Mononuclear cell (primary cell): Measurements from ENCODE around the gene MCAM. TPM values are rescaled to one million over a fixed set of nuclear protein-coding genes. Genes with fewer than 3 reads are reported as not detected.

Experiments used
- H3K27me3 ChIP-seq: 2 replicates; pipeline ENCODE4 v1.6.0; 2011; ENCODE audit warnings: low read length, control low read depth; ENCODE audit not compliant: insufficient read depth
- H3K4me1 ChIP-seq: 2 replicates; pipeline ENCODE4 v1.5.1; 2011; ENCODE audit warnings: mild to moderate bottlenecking, low read length, control low read depth; ENCODE audit not compliant: insufficient read depth
- H3K4me3 ChIP-seq: 2 replicates; pipeline ENCODE4 v1.5.1; 2011; ENCODE audit warnings: mild to moderate bottlenecking, low read length, moderate library complexity
- H3K9me3 ChIP-seq: 2 replicates; pipeline ENCODE4 v1.5.1; 2011; ENCODE audit warnings: low read depth, mild to moderate bottlenecking, control low read depth, low read length
- total RNA-seq: library from RNA; depleted of rRNA; stranded (reverse); fragments of >200 nt; gene quantifications from one replicate; pipeline ENCODE4 v1.2.3, GENCODE V29; 2012

Gene MCAM
- total RNA-seq, 1 donor, result 2.6 TPM

DNA sequence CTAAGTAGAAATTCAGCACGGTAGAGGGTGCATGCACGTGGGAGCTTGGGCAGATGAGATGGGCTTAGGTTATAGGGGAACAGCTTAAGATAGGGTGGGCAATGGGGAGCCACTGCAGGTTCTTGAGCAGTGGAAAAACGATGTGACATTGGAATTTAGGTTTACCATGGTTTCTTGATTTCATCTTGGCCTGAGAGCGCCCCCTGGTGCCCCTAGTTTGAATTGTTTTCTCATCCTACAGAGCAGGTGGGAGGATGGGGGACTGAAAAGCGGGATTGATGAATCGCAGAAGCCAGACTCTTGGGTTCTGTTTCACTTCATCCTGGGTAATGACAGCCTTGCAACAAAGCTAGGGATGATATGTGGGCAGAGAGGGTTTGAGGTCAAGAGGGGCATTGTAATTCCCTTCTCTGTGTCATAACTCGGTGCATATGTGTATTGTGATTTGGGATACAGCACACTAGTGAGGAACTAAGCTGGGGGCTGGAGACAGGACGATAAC is 6.7 kb upstream of the MCAM start:
- Histone ChIP-seq H3K9me3 (no peaks in the 10 kb centered on the region), H3K27me3 (peaks cover 7% of the 10 kb centered on the region), H3K4me1 (peaks cover 18% of the 10 kb centered on the region), H3K4me3 (no peak overlapping the region)

- Histone ChIP-seq H3K4me1 (peaks cover 18% of the 10 kb centered on the region), H3K4me3 (no peak overlapping the region), H3K27me3 (peaks cover 10% of the 10 kb centered on the region), H3K9me3 (no peaks in the 10 kb centered on the region)
Observed at GRCh38 chr11:119322921-119323531, 6.1 kb upstream of the MCAM start.

DNA sequence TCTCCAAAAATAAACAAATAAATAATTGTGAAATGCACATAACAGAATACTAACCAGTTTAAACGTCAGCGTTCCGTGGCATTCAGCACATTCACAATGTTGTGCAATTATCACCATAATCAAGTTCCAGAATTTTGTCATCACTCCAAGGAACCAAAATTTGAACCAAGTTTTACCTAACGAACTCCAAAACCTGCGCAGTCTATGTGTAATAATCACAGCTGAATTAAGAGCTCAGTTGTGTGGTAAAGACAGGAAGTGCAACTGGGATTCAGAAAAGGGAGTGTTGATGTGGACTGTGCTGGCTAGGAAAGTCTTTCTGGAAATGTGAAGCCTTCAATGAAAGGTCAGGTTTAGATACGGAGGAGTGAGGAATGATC is 5.4 kb upstream of the MCAM start:
- peaks cover 18% of the 10 kb centered on the region for H3K4me1 ChIP-seq
- H3K27me3 ChIP-seq, result peaks cover 17% of the 10 kb centered on the region
- no peak overlapping the region for H3K4me3 ChIP-seq
- H3K9me3 ChIP-seq, result no peaks in the 10 kb centered on the region

DNA sequence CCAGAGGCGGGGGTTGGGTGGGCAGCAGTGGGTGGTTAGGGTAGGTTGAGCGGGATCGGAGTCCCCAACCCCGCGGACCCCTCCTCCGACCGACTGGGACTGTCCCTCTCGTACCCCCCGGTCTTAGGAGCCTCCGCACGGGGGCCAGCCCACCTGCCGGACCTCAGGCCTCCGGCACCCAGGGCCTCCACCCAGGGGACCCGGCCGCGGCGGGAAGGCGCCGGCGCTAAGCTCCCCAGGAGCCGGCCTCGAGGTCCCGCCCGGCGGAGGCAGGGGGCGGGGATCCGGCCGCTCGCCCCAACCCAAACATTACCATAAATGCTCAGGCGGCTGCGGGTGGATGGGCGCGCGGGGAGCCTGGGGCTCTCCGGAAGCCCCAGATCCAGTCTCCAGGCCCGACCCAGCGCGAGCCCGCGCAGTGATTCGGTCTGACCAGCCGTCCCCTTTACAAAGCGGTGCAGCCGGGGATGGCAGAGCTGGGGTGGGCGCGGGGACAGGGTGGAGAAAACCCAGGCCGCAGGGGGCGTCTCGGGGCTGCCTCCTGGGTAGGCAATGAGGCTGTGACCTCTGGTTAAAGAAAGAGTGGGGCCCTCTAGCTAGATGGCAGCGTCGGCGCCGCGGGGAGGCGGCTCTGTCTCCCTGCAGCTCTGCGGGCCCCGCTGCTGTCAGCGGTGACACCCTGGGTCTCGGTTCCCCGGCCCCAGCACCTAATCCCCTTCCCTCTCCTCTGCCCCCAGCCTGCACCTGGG is 4.0 kb upstream of the MCAM start:
- H3K4me3 ChIP-seq, result peak overlapping the region; percentile 38
- peaks cover 27% of the 10 kb centered on the region for H3K4me1 ChIP-seq
- peaks cover 27% of the 10 kb centered on the region for H3K27me3 ChIP-seq
- H3K9me3 ChIP-seq, result no peaks in the 10 kb centered on the region

DNA sequence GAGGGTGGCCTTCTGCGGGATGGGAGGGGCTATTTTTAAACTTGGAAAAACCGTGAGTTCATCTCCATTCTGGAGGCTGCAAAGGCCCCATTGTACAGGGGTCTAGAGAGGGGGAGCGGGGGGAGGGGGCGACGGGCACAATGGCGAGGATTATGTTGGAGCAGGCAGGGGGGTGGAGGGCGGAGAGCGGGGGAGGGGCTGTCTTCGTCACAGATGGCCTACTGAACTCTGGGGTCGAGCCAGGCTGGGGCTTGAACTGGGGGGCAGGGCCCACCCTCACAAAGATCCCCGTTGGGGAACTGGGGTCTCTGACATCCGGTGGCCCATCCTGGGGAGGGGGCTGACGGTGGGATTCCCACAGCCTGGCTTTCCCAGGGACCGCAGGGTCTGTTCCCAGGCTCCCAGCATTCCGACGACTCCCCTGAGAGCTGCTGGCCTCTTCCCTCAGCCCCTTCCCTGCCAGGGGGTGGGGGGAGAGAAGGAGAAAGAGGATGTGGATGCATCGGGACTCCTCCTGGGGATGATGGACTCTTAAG is 3.4 kb upstream of the MCAM start:
- Histone ChIP-seq H3K9me3 (no peaks in the 10 kb centered on the region), H3K4me3 (no peak overlapping the region), H3K27me3 (peaks cover 33% of the 10 kb centered on the region), H3K4me1 (peaks cover 33% of the 10 kb centered on the region)

- peaks cover 39% of the 10 kb centered on the region for H3K4me1 ChIP-seq
- no peaks in the 10 kb centered on the region for H3K9me3 ChIP-seq
- H3K27me3 ChIP-seq, result peaks cover 39% of the 10 kb centered on the region
- H3K4me3 ChIP-seq, result no peak overlapping the region
Observed at GRCh38 chr11:119319700-119320239, 2.8 kb upstream of the MCAM start.

GRCh38 chr11:119319136-119319699 is 2.3 kb upstream of the MCAM start:
- Histone ChIP-seq H3K9me3 (no peaks in the 10 kb centered on the region), H3K4me1 (peaks cover 41% of the 10 kb centered on the region), H3K27me3 (peaks cover 44% of the 10 kb centered on the region), H3K4me3 (no peak overlapping the region)

DNA sequence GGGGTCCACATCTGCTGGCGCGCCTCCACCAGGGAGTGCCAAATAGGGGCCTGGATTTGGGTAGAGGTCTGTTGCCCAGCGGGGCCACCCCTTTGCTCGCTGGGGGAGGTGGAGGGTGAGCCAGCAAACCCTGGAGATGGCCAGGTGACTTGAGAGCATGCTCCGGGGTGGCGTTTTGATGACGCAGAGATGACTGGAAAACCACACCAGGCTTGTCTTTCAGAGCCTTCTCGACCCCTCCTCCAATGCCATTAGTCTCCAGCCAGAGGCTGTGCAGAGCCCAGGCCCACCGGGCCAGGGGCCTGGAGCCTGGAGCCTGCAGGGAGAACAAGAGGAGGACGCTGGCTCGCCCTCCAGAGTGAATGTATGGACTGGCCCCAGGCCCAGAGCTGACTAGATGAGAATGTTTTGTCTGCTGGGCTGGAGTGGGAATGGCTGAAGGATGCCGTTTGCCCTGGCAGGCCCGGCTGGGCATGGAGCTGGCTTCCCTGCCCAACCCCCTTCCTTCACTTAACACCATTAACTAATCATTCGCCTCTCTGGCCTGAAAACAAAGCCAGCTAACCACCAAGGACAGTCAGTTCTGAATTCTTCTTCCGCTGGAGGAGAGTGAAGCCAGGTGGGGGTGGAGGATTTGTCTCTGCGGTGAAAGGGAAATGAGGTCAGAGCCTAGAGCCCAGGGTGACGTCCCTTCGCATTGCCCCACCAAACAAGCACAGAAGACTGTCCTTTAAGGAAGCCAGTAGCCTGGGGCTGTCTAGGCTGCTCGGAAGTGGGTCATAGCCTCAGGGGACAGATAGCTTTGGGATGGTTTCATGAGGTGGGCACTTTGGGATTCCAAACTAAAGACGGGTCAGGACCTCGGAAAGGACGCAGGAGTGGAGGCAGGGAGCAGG is 1.6 kb upstream of the MCAM start:
- Histone ChIP-seq H3K9me3 (no peaks in the 10 kb centered on the region), H3K4me3 (no peak overlapping the region), H3K4me1 (peaks cover 41% of the 10 kb centered on the region), H3K27me3 (peaks cover 46% of the 10 kb centered on the region)

GRCh38 chr11:119317592-119318239 is 786 bp upstream of the MCAM start:
- Histone ChIP-seq H3K27me3 (peaks cover 46% of the 10 kb centered on the region), H3K4me1 (peaks cover 41% of the 10 kb centered on the region), H3K9me3 (no peaks in the 10 kb centered on the region), H3K4me3 (no peak overlapping the region)

DNA sequence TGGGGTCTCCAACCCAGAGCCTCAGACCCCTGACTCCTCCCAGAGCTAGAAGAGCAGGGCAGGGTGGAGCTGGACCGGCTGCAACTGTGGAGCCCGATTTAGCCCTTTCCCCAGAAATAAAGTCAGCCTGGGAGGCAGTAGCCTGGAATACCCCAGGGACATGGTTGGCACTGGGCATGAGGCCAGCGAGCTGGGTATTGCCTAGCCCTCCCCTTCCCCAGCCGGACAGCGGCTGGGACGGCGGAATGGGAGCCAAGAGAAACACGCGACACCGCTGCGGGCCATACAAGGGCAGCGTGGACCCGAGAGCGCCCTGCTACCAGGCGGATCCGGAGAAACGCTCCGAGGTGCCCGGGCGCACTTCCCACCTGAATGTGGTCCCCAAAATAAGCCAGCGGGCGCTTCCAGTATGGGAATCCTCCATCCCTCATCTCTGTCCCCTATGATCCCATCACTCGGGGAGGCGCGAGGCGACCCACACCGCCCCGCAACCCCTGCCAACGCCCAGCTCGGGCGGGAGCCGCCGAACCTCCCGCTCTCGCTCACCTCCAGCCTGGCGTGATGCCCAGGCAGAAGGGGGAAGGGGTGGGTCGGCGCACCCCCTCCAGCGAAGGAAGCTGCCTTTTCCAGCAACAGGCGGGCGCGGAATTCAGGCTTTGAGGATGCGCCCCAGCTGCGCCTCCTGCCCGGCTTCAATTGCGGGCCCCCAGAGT is 758 bp downstream of the MCAM start:
- peaks cover 46% of the 10 kb centered on the region for H3K27me3 ChIP-seq
- H3K4me3 ChIP-seq, result no peak overlapping the region
- H3K9me3 ChIP-seq, result no peaks in the 10 kb centered on the region
- H3K4me1 ChIP-seq, result peaks cover 31% of the 10 kb centered on the region

DNA sequence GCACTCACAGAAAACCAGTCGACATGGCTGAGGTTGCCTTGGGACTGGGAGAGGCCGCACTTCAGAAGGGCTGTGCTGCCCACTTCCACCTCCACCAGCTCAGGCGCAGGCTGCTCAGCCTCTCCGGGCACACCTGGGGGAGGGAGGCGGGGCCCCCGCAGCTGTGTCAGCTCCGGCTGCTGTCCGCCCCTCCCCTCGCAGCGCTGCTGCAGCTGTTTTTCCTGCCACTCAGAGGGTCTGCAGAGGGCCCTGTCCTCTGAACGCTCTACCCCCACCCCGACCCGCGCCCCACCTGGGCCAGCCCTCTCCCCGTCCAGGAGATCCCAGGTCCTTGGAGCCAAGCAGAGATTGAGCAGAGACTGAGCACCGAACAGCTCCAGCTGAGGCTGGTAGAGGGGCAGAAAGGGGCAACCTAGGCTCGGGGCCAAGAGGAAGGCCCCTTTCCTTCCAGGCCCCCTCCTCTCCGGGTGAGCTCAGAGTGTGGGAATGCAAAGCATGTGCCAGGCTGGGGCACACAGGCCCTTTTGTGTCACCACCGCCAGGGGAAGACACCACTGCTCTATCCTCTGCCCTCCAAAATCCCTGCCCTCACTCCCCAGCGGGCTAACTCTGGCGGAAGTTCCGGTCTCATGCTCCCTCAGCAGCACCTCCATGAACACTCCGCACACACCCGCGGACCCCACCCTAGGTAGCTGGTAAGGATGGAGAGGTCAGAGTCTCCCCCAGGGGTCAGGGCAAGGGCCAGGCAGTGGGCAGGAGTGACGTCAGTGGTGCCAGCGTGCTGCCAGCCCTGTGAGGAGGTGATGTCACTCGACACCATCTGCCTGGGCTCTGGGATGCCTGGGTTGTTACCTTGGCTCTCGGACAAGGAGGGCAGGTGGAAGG is 1.6 kb downstream of the MCAM start:
- Histone ChIP-seq H3K4me3 (no peak overlapping the region), H3K4me1 (peaks cover 23% of the 10 kb centered on the region), H3K9me3 (no peaks in the 10 kb centered on the region), H3K27me3 (peaks cover 46% of the 10 kb centered on the region)

- Histone ChIP-seq H3K9me3 (no peaks in the 10 kb centered on the region), H3K27me3 (peaks cover 46% of the 10 kb centered on the region), H3K4me1 (peaks cover 23% of the 10 kb centered on the region), H3K4me3 (no peak overlapping the region)
Observed at GRCh38 chr11:119314726-119315125, 2.2 kb downstream of the MCAM start.

DNA sequence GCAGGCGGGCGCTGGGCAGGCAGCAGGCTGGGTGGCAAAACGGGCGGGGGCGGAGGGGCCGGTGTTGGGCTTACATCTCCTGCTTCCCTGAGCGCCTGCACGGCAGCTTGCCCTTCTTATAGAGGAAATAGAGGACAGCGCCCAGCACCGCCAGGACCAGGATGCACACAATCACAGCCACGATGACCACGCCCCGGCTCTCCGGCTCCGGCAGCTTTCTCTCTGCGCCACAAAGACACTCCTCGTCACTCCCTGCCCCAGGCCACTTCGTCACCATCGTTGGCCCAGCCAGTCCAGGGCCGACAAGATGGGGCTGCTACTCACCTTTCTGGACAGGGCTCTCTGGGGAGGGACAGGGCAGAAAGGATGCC is 6.3 kb downstream of the MCAM start:
- no peaks in the 10 kb centered on the region for H3K9me3 ChIP-seq
- peaks cover 16% of the 10 kb centered on the region for H3K27me3 ChIP-seq
- H3K4me3 ChIP-seq, result no peak overlapping the region
- peaks cover 25% of the 10 kb centered on the region for H3K4me1 ChIP-seq
